ENCODE measurements around the gene TMEM154.

Gene TMEM154

GRCh38 chr4:152640058-152640921 lies 39.5 kb downstream of the TMEM154 start:
- Histone ChIP-seq H3K9ac (ENCODE audit: low read depth, low read length) (no peak overlapping the region), H3K27me3 (ENCODE audit: insufficient read depth, low read length) (no peaks in the 10 kb centered on the region), H3K4me1 (ENCODE audit: insufficient read depth, low read length) (peaks cover 11% of the 10 kb centered on the region; the same call in 1 of the 2 replicates), H3K27ac (ENCODE audit: low read length) (no peak overlapping the region), H3K9me3 (ENCODE audit: insufficient read depth, low read depth, low read length) (no peaks in the 10 kb centered on the region), H3K36me3 (ENCODE audit: insufficient read depth, low read depth, low read length) (no peaks in the 10 kb centered on the region), H3K4me3 (ENCODE audit: low read length) (no peak overlapping the region)

- Histone ChIP-seq H3K4me1 (ENCODE audit: insufficient read depth, low read length) (no peaks in the 10 kb centered on the region), H3K27me3 (ENCODE audit: insufficient read depth, low read length) (no peaks in the 10 kb centered on the region), H3K9me3 (ENCODE audit: insufficient read depth, low read depth, low read length) (no peaks in the 10 kb centered on the region), H3K4me3 (ENCODE audit: low read length) (no peak overlapping the region), H3K9ac (ENCODE audit: low read depth, low read length) (no peak overlapping the region), H3K27ac (ENCODE audit: low read length) (no peak overlapping the region), H3K36me3 (ENCODE audit: insufficient read depth, low read depth, low read length) (no peaks in the 10 kb centered on the region)
Observed at GRCh38 chr4:152635851-152636250, 43.9 kb downstream of the TMEM154 start.

- Histone ChIP-seq H3K36me3 (ENCODE audit: insufficient read depth, low read depth, low read length) (no peaks in the 10 kb centered on the region), H3K27me3 (ENCODE audit: insufficient read depth, low read length) (no peaks in the 10 kb centered on the region), H3K27ac (ENCODE audit: low read length) (no peak overlapping the region), H3K4me3 (ENCODE audit: low read length) (no peak overlapping the region), H3K9me3 (ENCODE audit: insufficient read depth, low read depth, low read length) (no peaks in the 10 kb centered on the region), H3K9ac (ENCODE audit: low read depth, low read length) (no peak overlapping the region), H3K4me1 (ENCODE audit: insufficient read depth, low read length) (no peaks in the 10 kb centered on the region)
Observed at GRCh38 chr4:152634110-152634760, 45.6 kb downstream of the TMEM154 start.

GRCh38 chr4:152633118-152633517 lies 46.7 kb downstream of the TMEM154 start:
- Histone ChIP-seq H3K4me1 (ENCODE audit: insufficient read depth, low read length) (no peaks in the 10 kb centered on the region), H3K9ac (ENCODE audit: low read depth, low read length) (no peak overlapping the region), H3K4me3 (ENCODE audit: low read length) (no peak overlapping the region), H3K27ac (ENCODE audit: low read length) (no peak overlapping the region), H3K36me3 (ENCODE audit: insufficient read depth, low read depth, low read length) (no peaks in the 10 kb centered on the region), H3K27me3 (ENCODE audit: insufficient read depth, low read length) (no peaks in the 10 kb centered on the region), H3K9me3 (ENCODE audit: insufficient read depth, low read depth, low read length) (no peaks in the 10 kb centered on the region)

GRCh38 chr4:152630324-152630723 lies 49.5 kb downstream of the TMEM154 start:
- H3K4me3 ChIP-seq (ENCODE audit: low read length), result no peak overlapping the region
- H3K4me1 ChIP-seq (ENCODE audit: insufficient read depth, low read length), result no peaks in the 10 kb centered on the region
- no peaks in the 10 kb centered on the region for H3K9me3 ChIP-seq (ENCODE audit: insufficient read depth, low read depth, low read length)
- no peak overlapping the region for H3K27ac ChIP-seq (ENCODE audit: low read length)
- no peaks in the 10 kb centered on the region for H3K27me3 ChIP-seq (ENCODE audit: insufficient read depth, low read length)
- no peaks in the 10 kb centered on the region for H3K36me3 ChIP-seq (ENCODE audit: insufficient read depth, low read depth, low read length)
- H3K9ac ChIP-seq (ENCODE audit: low read depth, low read length), result no peak overlapping the region

GRCh38 chr4:152629908-152630307 lies 49.9 kb downstream of the TMEM154 start:
- Histone ChIP-seq H3K27me3 (ENCODE audit: insufficient read depth, low read length) (no peaks in the 10 kb centered on the region), H3K27ac (ENCODE audit: low read length) (no peak overlapping the region), H3K9ac (ENCODE audit: low read depth, low read length) (no peak overlapping the region), H3K9me3 (ENCODE audit: insufficient read depth, low read depth, low read length) (no peaks in the 10 kb centered on the region), H3K4me3 (ENCODE audit: low read length) (no peak overlapping the region), H3K36me3 (ENCODE audit: insufficient read depth, low read depth, low read length) (no peaks in the 10 kb centered on the region), H3K4me1 (ENCODE audit: insufficient read depth, low read length) (no peaks in the 10 kb centered on the region)

- Histone ChIP-seq H3K27me3 (ENCODE audit: insufficient read depth, low read length) (no peaks in the 10 kb centered on the region), H3K9me3 (ENCODE audit: insufficient read depth, low read depth, low read length) (no peaks in the 10 kb centered on the region), H3K9ac (ENCODE audit: low read depth, low read length) (no peak overlapping the region), H3K4me1 (ENCODE audit: insufficient read depth, low read length) (no peaks in the 10 kb centered on the region), H3K4me3 (ENCODE audit: low read length) (no peak overlapping the region), H3K27ac (ENCODE audit: low read length) (no peak overlapping the region), H3K36me3 (ENCODE audit: insufficient read depth, low read depth, low read length) (no peaks in the 10 kb centered on the region)
Observed at GRCh38 chr4:152628128-152628527, 51.7 kb downstream of the TMEM154 start.

- Histone ChIP-seq H3K36me3 (ENCODE audit: insufficient read depth, low read depth, low read length) (no peaks in the 10 kb centered on the region), H3K9ac (ENCODE audit: low read depth, low read length) (no peak overlapping the region), H3K27ac (ENCODE audit: low read length) (no peak overlapping the region), H3K4me3 (ENCODE audit: low read length) (no peak overlapping the region), H3K4me1 (ENCODE audit: insufficient read depth, low read length) (no peaks in the 10 kb centered on the region), H3K9me3 (ENCODE audit: insufficient read depth, low read depth, low read length) (no peaks in the 10 kb centered on the region), H3K27me3 (ENCODE audit: insufficient read depth, low read length) (no peaks in the 10 kb centered on the region)
Observed at GRCh38 chr4:152626790-152627189, 53.0 kb downstream of the TMEM154 start.

- no peaks in the 10 kb centered on the region for H3K9me3 ChIP-seq (ENCODE audit: insufficient read depth, low read depth, low read length)
- H3K27ac ChIP-seq (ENCODE audit: low read length), result no peak overlapping the region
- H3K27me3 ChIP-seq (ENCODE audit: insufficient read depth, low read length), result no peaks in the 10 kb centered on the region
- H3K4me1 ChIP-seq (ENCODE audit: insufficient read depth, low read length), result no peaks in the 10 kb centered on the region
- no peak overlapping the region for H3K4me3 ChIP-seq (ENCODE audit: low read length)
- H3K9ac ChIP-seq (ENCODE audit: low read depth, low read length), result no peak overlapping the region
- no peaks in the 10 kb centered on the region for H3K36me3 ChIP-seq (ENCODE audit: insufficient read depth, low read depth, low read length)
Observed at GRCh38 chr4:152620915-152621314, 58.9 kb downstream of the TMEM154 start.

GRCh38 chr4:152620218-152620617 lies 59.6 kb downstream of the TMEM154 start:
- Histone ChIP-seq H3K36me3 (ENCODE audit: insufficient read depth, low read depth, low read length) (no peaks in the 10 kb centered on the region), H3K9ac (ENCODE audit: low read depth, low read length) (no peak overlapping the region), H3K27me3 (ENCODE audit: insufficient read depth, low read length) (no peaks in the 10 kb centered on the region), H3K4me3 (ENCODE audit: low read length) (no peak overlapping the region), H3K9me3 (ENCODE audit: insufficient read depth, low read depth, low read length) (no peaks in the 10 kb centered on the region), H3K4me1 (ENCODE audit: insufficient read depth, low read length) (no peaks in the 10 kb centered on the region), H3K27ac (ENCODE audit: low read length) (no peak overlapping the region)

- H3K27me3 ChIP-seq (ENCODE audit: insufficient read depth, low read length), result no peaks in the 10 kb centered on the region
- no peak overlapping the region for H3K27ac ChIP-seq (ENCODE audit: low read length)
- no peaks in the 10 kb centered on the region for H3K36me3 ChIP-seq (ENCODE audit: insufficient read depth, low read depth, low read length)
- no peaks in the 10 kb centered on the region for H3K9me3 ChIP-seq (ENCODE audit: insufficient read depth, low read depth, low read length)
- no peak overlapping the region for H3K9ac ChIP-seq (ENCODE audit: low read depth, low read length)
- H3K4me1 ChIP-seq (ENCODE audit: insufficient read depth, low read length), result no peaks in the 10 kb centered on the region
- no peak overlapping the region for H3K4me3 ChIP-seq (ENCODE audit: low read length)
Observed at GRCh38 chr4:152619556-152619955, 60.2 kb downstream of the TMEM154 start.

- H3K4me1 ChIP-seq (ENCODE audit: insufficient read depth, low read length), result no peaks in the 10 kb centered on the region
Observed at GRCh38 chr4:152618971-152619370, 60.8 kb downstream of the TMEM154 start.

More at GRCh38 chr4:152618971-152619370, 60.8 kb downstream of the TMEM154 start:
- Histone ChIP-seq H3K36me3 (ENCODE audit: insufficient read depth, low read depth, low read length) (no peaks in the 10 kb centered on the region), H3K9ac (ENCODE audit: low read depth, low read length) (no peak overlapping the region), H3K27ac (ENCODE audit: low read length) (no peak overlapping the region), H3K9me3 (ENCODE audit: insufficient read depth, low read depth, low read length) (no peaks in the 10 kb centered on the region), H3K4me3 (ENCODE audit: low read length) (no peak overlapping the region), H3K27me3 (ENCODE audit: insufficient read depth, low read length) (no peaks in the 10 kb centered on the region)
